GM18502 (cell line): ENCODE data around the gene DGCR6.
"Not testable (repeated sequence)": the region's sequence is repeated elsewhere in the genome, so short reads cannot be mapped to it uniquely, and the experiment has no call there.

Experiments
- ATAC-seq: cut with Tn5 transposase; IDR thresholded peaks from one replicate; pipeline ENCODE4 v1.9.1; 2021; ENCODE audit warnings: mild to moderate bottlenecking; ENCODE audit not compliant: unreplicated experiment, poor library complexity

DGCR6 gene

DNA sequence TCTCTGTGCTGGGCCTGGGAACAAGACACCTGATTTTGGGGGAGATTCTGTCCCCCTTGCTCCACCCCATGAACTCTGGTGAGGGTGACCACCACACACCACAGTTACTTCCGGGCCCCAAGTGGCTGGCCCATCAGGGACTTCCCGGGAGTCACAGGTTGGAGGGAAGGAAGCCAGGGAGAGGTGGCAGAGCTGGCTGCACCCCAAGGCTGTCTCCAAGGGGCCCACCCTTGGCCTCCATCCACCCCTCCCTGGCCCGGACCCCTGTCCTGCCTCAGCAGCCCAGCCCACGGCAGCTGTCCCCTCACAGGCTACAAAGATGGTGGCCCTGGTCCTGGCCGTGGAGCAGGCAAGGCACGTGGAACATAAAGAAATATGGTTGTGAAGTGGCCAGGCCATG is 53.1 kb downstream of the DGCR6 start:
- not testable (repeated sequence) for ATAC-seq

- not testable (repeated sequence) for ATAC-seq
These were observed 53.6 kb downstream of the DGCR6 start for GRCh38 chr22:18959741-18960140.

- ATAC-seq: not testable (repeated sequence)
These were observed 54.2 kb downstream of the DGCR6 start for GRCh38 chr22:18960166-18960820.

DNA sequence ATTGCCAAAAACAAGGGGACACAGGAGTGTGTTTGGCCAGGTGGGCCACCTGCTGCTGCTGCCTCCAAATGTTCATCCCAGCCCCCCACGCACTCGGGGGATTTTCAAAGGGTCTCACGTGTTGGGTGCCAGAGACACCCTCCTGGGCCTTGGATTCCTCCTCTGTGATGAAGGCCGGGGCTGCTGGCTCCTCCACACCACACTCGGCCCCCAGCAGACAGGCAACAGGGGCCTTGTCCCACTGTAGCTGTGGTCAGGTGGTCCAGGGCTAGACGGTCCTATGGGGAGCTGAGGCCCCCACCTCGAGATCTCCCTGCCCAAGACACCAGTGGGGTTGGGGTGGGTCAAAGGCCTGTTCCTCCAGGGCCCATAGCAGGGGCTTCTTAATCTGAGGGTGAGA is 55.1 kb downstream of the DGCR6 start:
- not testable (repeated sequence) for ATAC-seq
